ENCODE measurements around the gene DAPK2.

GRCh38 chr15:64058279-64058678 lies 12.0 kb upstream of the DAPK2 start:
- TF ChIP-seq EZH2 (IDR thresholded peaks at IDR 0.05), result no peak
- TF ChIP-seq POLR2AphosphoS5 (IDR thresholded peaks at IDR 0.05; ENCODE audit: borderline replicate concordance, low read depth, low read length), result no peak
- TF ChIP-seq FOXP2 (optimal IDR thresholded peaks at IDR 0.05; ENCODE audit: control extremely low read depth, extremely low read length, insufficient read depth), result no peak
